GM19351 (cell line): Measurements from ENCODE around the gene CYTL1.
"Not testable (repeated sequence)": the region's sequence is repeated elsewhere in the genome, so short reads cannot be mapped to it uniquely, and the experiment has no call there.

Experiments used
- ATAC-seq: cut with Tn5 transposase; IDR thresholded peaks from one replicate; pipeline ENCODE4 v1.9.1; 2021; ENCODE audit warnings: mild to moderate bottlenecking, moderate library complexity; ENCODE audit not compliant: unreplicated experiment

CYTL1 gene

GRCh38 chr4:5034206-5034605, 14.9 kb upstream of the CYTL1 start:
- no peak for ATAC-seq

DNA sequence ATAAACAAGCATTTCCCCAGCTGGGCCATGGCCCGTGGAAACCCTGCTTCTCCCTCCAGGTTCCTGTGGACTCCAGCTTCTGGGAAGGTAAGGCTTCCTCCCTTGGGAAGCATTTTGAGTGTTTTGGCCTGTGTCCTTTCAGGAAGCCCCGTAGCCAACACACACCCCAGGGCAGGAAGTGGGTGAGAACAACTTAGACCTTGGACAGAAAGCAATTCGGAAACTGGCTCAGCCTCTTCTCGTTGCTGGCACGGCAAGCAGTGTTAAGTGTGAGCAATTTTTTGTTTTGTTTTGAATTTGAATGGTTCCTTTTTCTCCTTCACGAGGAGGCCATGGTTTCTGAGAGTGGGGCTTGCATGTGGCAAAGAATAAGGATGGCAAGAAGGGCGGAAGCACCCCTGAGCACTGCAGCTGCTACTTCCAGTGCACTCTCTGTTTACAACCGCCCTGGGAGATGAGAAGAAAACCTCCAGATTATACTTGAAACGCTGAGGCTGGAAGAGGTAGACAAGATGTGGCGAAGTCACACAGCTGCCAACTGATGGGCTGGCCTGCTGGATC, 14.1 kb upstream of the CYTL1 start:
- no peak for ATAC-seq

- no peak for ATAC-seq
These were observed 13.6 kb upstream of the CYTL1 start for GRCh38 chr4:5032813-5033212.

GRCh38 chr4:5030927-5031326, 11.7 kb upstream of the CYTL1 start:
- ATAC-seq = no peak

DNA sequence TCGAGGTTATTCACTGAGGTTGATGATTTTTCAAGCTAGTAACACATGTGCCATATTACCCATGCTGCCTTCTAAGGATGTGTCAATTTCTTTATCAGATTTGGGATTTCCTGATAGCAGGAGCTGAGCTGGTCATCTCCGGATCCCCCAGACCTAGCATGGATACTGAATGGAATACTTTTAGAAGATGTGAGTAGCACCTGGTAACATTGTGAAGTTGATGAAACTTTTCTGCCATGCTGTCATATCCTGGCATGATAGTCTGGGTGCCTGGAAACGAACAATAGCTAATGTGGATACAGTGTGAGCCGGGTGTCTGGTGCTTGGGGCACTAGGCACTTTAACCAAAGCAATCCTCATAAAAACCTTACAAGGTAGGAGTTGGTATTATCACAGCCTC, 11.0 kb upstream of the CYTL1 start:
- no peak for ATAC-seq

DNA sequence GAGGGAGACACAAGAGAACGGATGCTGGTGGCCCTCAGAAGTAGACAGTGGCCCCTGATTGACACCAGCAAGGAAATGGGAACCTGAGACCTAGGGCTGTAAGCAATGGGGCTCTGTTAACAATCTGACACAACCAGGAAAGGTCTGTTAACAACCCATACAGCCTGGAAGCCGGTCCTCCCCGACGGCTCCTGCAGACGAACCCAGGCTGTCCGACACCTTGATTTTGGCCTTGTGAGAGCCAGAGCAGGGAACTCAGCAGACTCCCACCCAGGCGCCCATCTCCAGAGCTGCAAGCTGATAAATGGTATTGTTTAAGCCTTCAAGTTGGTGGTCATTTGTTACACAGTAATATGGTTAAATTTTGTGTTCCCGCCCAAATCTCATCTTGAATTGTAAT, 10.2 kb upstream of the CYTL1 start:
- no peak for ATAC-seq

DNA sequence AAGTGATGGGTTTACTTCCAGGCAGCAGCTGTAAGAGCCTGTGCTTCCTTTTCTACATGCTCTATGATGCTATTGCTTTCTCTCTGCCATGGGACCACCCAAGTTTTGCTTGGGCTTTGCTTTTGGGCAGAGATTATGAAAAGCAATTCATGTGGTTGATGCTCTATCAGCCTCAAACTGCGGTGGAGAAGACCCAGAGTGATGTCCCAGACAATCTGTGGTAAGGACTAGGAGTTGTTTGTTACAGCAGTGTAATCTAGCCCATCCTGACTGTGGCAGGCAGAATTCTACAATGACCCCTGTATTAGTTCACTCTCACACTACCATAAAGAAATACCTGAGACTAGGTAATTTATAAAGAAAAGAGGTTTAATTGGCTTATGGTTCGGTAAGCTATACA, 9.2 kb upstream of the CYTL1 start:
- ATAC-seq = no peak

DNA sequence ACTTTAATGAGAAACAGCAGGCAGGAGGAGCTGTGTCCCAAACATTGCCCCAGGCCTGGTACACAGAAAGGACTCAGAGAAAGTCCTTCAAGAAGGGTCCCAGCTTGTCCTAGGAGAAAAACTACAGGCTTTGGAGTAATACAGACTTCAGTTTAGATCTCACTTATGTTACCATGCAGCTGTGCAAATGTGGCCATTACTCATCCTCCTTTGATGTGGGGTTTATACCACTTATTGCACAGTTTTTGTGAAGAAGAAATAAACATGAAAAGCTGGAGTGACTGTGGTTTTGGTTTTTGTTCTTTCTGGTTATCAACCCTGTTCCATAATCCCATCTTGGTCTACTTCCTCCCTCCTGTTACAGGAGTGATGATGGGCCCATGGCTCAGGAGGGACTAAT, 8.1 kb upstream of the CYTL1 start:
- ATAC-seq = no peak

GRCh38 chr4:5026371-5026770, 7.1 kb upstream of the CYTL1 start:
- ATAC-seq = no peak

GRCh38 chr4:5024673-5025072, 5.4 kb upstream of the CYTL1 start:
- no peak for ATAC-seq

- ATAC-seq = no peak
These were observed 2.3 kb upstream of the CYTL1 start for GRCh38 chr4:5021546-5021945.

GRCh38 chr4:5020341-5020740, 1.1 kb upstream of the CYTL1 start:
- no peak for ATAC-seq

DNA sequence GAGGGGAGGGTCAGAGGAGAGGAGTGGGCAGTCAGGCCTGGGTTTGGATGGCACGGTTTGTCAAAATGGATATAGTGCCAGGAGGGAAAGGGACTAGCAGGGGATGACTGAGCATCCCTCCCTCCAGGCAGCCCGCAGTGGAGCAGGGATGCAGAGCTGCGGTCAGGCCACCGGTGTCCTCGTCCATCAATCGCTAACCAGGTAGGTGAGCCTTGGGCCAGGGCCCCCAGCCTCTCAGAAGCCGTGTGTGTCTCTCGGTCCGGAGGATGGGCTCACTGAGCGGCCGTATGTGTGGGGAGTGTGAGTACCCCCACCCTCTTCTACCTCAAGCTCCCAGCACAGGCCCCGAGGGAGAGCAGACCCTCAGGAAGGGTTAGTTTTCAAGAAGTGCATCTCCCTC, 538 bp upstream of the CYTL1 start:
- ATAC-seq = no peak

GRCh38 chr4:5018603-5019002, 655 bp downstream of the CYTL1 start:
- no peak for ATAC-seq

DNA sequence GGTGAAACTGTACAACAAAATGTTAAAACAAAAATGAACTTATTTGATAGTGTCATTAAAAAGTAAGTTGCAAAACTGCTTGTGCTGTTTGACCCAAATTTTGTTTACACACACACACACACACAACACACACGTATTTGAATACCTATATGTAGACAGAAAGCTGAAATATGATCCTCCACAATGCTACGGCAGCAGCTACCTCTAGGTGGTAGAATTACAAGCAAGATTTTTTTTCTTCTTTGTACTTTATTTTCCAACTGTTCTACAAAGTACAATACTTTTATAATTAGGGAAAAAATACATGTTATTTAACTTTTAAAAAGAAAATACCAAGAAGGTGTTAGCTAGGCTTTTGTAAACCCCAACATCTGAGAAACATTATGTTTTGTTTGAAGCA, 1.2 kb downstream of the CYTL1 start:
- no peak for ATAC-seq

DNA sequence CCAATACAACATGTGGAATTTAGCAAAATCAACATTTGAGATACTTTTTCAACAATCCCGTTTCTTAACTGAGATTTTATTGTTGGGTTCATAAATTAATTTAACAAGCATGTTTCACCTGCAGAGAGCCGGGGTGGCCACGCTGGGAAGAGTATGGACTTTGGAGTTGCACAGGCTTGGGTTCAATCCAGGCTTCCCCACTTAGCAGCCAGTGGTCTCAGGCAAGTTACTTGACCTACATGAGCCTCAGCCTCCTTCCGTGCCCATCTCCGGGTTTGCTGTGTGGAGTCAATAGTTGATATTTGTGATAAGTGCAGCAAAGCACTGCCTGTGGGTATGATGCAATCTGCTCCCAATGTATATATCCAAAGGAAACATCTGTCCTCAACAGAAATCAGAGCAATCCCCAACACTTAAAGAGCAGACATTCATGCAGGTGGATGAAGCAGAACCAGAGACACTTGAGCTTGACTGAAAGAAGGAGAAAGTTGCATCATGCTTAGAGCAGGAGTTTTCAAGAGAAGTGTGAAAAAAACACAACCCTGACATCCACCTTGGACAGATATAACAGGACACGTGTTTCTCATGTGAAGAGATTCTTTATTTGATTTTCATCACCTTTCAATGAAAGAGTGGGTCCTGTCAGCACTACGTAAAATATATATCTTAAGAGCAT, 5.1 kb downstream of the CYTL1 start:
- no peak for ATAC-seq

GRCh38 chr4:5012958-5013357, 6.3 kb downstream of the CYTL1 start:
- no peak for ATAC-seq

DNA sequence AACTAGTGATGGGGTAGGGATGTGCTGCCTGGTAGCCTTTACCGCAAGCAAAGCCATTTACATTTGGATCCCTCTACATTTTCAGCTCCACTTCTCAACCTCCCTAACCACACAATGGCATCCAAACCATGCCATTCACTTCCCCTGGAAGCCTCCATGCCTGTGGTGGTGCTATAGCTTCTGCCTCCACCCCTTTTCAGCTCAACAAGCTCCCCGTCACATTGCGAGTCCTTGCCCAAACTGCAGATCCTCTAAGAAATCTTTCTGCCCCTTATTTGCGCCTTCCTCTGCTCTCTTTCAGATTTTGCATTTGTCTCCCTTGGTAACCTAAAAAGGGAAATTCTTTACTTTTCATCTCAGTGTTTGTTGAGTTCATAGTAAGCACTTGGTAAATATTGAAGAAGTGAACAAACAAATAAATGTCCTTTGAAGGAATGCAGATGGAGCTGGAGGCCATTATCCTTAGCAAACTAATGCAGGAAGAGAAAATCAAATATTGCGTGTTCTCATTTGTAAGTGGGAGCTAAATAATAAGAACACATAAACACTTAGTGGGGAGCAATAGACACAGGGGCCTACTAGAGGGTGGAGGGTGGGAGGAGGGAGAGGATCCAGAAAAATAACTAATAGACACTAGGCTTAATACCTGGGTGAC, 6.9 kb downstream of the CYTL1 start:
- no peak for ATAC-seq

GRCh38 chr4:5010984-5011383, 8.3 kb downstream of the CYTL1 start:
- ATAC-seq = no peak

- no peak for ATAC-seq
These were observed 9.5 kb downstream of the CYTL1 start for GRCh38 chr4:5009796-5010195.

DNA sequence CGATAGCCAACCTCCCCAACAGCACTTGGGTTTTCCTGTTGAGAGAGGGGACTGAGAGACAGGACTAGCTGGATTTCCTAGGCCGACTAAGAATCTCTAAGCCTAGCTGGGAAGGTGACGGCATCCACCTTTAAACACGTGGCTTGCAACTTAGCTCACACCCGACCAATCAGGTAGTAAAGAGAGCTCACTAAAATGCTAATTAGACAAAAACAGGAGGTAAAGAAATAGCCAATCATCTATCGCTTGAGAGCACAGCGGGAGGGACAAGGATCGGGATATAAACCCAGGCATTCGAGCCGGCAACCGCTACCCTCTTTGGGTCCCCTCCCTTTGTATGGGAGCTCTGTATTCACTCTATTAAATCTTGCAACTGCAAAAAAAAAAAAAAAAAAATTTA, 12.3 kb downstream of the CYTL1 start:
- not testable (repeated sequence) for ATAC-seq

DNA sequence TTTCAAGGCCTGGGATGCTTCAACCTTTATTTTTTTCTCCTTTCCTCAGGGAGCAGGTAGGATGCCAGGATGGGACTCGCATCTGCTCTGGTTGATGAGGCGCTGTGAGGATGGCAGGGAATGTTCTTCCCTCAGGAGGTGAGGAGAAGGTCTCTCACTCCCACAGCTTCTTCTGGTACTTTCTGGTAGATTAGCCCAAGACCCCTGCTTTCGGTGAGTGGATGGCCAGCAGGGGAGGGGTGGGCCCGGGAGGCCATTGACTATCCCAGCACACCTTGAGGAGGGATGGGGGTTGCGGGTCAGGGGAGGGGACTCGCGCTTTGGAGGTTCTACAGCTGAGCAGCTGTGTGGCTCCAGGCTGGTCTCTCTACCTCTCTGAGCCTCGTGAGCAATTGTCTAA, 14.8 kb downstream of the CYTL1 start:
- no peak for ATAC-seq

DNA sequence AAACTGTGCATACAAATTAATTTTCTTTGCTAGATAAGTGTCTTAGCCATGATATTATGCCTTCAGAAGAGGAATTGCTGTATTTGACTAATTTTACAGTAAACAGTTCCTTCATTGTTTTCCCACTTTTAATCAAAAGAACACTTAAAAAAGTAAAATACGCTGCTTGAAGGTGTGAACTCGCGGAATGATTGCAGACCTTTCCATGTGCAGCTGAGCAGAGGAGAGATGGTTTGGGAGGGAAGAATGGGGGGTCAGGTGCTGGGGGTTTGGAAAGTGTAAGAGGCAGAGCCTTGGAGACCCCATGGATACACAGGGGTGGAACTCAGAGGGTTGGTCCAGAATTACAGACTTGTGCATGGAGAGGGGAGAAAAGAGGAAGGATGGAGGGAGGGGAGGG, 15.3 kb downstream of the CYTL1 start:
- no peak for ATAC-seq
